Measurements from ENCODE around the gene GRIA1. TPM values are rescaled to one million over a fixed set of nuclear protein-coding genes. Genes with fewer than 3 reads are reported as not detected.
A peak's percentile ranks its signal among the peaks of the same experiment; 100 is the strongest.

Gene GRIA1
- total RNA-seq, 1 donor from 2014 or later: 1.6 TPM

DNA sequence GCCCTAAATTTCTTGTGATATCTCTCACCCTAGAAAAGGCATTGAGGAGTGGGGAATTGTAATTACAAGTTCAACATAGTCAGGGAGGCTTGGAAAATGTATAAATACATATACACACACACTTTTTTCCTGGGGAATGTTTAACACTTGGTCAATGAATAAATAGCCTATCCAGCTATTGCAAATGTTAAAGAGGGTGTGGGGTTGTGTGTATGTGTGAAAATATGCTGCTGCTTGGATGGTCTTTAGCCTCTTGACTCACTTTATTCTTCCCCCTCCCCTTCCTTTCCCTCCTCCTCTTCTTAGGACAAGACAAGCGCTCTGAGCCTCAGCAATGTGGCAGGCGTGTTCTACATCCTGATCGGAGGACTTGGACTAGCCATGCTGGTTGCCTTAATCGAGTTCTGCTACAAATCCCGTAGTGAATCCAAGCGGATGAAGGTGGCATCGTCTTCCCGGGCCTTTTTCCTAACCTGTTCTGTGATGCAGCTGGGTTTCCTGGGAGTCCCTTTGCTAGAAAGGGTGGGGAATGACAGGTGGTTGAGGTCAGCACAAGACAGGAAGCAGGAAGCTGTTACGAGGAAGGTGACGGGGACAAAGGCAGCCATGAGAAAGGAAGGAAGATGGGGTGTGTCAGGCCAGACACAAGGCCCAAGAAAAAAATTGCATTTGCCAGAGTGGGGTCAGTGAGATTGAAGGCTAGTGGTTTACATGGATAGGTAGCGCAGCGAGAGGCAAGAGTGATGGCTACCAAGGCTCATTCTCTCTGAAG, 311.8 kb downstream of the GRIA1 start:
- DNase-seq (ENCODE audit: low read depth, low spot score): no peak
- Mint-ChIP-seq H3K4me1 (peaks cover 11% of the 10 kb centered on the region), H3K27me3 (ENCODE audit: low read depth) (no peaks in the 10 kb centered on the region), H3K4me3 (no peak overlapping the region), H3K27ac (ENCODE audit: unreplicated experiment) (peak overlapping the region; percentile 16), H3K9me3 (peaks cover 5% of the 10 kb centered on the region), H3K36me3 (ENCODE audit: low read depth) (no peaks in the 10 kb centered on the region)
- TF ChIP-seq CTCF (conservative IDR thresholded peaks at IDR 0.05): no peak

DNA sequence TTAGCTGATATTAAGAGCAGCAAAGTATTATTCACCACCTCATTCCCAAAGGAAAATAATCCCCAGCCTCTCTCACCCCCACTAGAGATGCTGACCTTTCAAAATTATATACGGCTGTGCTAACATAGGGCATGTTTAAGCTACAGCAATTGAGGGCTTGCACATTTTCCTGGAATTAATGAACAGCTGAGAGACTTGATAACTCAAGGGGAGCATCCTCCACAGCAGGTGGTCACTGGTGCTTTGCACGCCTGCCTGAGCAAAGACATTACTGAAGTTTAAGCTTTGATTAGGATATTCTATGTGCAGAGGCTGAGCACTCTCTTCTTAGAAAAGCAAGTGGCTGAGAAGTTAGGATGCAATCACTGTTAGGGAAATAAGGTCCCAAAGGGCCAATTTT, 317.3 kb downstream of the GRIA1 start:
- no peak for TF ChIP-seq CTCF (conservative IDR thresholded peaks at IDR 0.05)
- Mint-ChIP-seq H3K4me1 (peaks cover 10% of the 10 kb centered on the region), H3K4me3 (no peak overlapping the region), H3K27me3 (ENCODE audit: low read depth) (no peaks in the 10 kb centered on the region), H3K36me3 (ENCODE audit: low read depth) (no peaks in the 10 kb centered on the region), H3K9me3 (peaks cover 5% of the 10 kb centered on the region), H3K27ac (ENCODE audit: unreplicated experiment) (no peak overlapping the region)
- DNase-seq (ENCODE audit: low read depth, low spot score): no peak

DNA sequence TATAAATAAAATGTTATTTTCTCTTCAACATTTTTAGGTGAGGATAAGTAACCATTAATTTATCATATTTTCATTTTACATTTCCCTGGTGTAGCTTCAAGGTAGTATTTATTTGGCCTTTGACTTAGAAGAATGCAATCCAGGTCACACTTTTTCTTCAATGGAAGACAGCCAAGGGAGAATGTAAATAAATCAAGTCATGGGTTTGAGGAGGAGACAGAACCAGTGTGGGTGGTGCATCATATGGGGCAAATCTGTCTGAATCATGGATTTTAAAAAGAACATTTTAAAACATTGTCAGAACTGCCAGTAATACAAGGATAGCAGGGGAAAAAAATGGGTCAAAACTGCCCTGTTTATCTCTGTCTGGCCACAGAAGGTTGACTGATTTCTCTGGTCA, 318.7 kb downstream of the GRIA1 start:
- Mint-ChIP-seq H3K36me3 (ENCODE audit: low read depth) (no peaks in the 10 kb centered on the region), H3K27me3 (ENCODE audit: low read depth) (no peaks in the 10 kb centered on the region), H3K4me1 (peaks cover 10% of the 10 kb centered on the region), H3K27ac (ENCODE audit: unreplicated experiment) (no peak overlapping the region), H3K9me3 (peaks cover 1% of the 10 kb centered on the region), H3K4me3 (no peak overlapping the region)
- no peak for TF ChIP-seq CTCF (conservative IDR thresholded peaks at IDR 0.05)
- no peak for DNase-seq (ENCODE audit: low read depth, low spot score)

DNA sequence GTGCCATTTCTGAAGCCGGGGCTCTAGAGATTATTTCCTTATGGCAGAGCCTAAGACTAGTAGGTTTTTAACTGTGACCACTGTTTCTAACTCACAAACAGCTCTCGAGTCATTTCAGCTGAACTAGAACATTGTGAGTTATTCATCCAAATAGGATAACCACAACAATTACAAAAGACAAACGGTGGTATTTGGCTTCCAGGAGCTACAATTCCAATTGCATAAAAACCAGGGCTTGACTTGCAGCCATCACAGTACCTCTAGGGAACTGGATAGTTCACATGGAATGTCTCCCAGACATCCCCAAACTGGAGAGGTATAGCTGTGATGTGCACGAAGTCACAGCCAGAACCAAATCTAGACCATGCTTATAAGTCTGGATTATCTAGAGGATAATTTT, 323.4 kb downstream of the GRIA1 start:
- Mint-ChIP-seq H3K4me3 (no peak overlapping the region), H3K27ac (ENCODE audit: unreplicated experiment) (no peak overlapping the region), H3K36me3 (ENCODE audit: low read depth) (no peaks in the 10 kb centered on the region), H3K9me3 (no peaks in the 10 kb centered on the region), H3K4me1 (no peaks in the 10 kb centered on the region), H3K27me3 (ENCODE audit: low read depth) (no peaks in the 10 kb centered on the region)
- DNase-seq (ENCODE audit: low read depth, low spot score): no peak
- no peak for TF ChIP-seq CTCF (conservative IDR thresholded peaks at IDR 0.05)

GRCh38 chr5:153816870-153817269, 326.4 kb downstream of the GRIA1 start:
- no peaks in the 10 kb centered on the region for H3K9me3 Mint-ChIP-seq
- DNase-seq (ENCODE audit: low read depth, low spot score): no peak

More at GRCh38 chr5:153816870-153817269, 326.4 kb downstream of the GRIA1 start:
- Mint-ChIP-seq H3K4me1 (no peaks in the 10 kb centered on the region), H3K27me3 (ENCODE audit: low read depth) (no peaks in the 10 kb centered on the region), H3K36me3 (ENCODE audit: low read depth) (no peaks in the 10 kb centered on the region), H3K4me3 (no peak overlapping the region), H3K27ac (ENCODE audit: unreplicated experiment) (no peak overlapping the region)
- TF ChIP-seq CTCF (conservative IDR thresholded peaks at IDR 0.05): no peak
